Naive thymus-derived CD8-positive, alpha-beta T cell (primary cell): Measurements from ENCODE around the gene CHMP4A. TPM values are rescaled to one million over a fixed set of nuclear protein-coding genes. Genes with fewer than 3 reads are reported as not detected.

Experiments used
- polyA plus RNA-seq, 3 donors: library from polyadenylated mRNA; unstranded; fragments of 300-500 nt; fragmentation: Illumina TruSeq; gene quantifications; one replicate each; pipeline ENCODE4 v1.2.3, GENCODE V29; 2021
- total RNA-seq, 8 experiments: library from RNA in 2 of 8; stranded (reverse) in 2 of 8; gene quantifications; one replicate each; pipeline ENCODE4 v1.2.3 and lab custom pipeline; 2021 to 2026

The CHMP4A gene
- total and polyA plus RNA-seq, 5 experiments from 2014 or later: 99.4 to 144 (median 133) TPM

Other genes with a start within 250 kb of the CHMP4A start
Only the 30 nearest of the 34 such genes appear.
- gene CARMIL3, start 161.5 kb downstream of the CHMP4A start, total RNA-seq: under 1 TPM in 1 of 2 experiments, not detected in 1; 0.16 TPM
- gene CARMIL3, start 161.5 kb downstream of the CHMP4A start, polyA plus RNA-seq: under 1 TPM in 1 of 3 donors, not detected in 2; 0.03 TPM
- not detected for gene CPNE6, start 141.9 kb downstream of the CHMP4A start, total RNA-seq
- gene CPNE6, start 141.9 kb downstream of the CHMP4A start, polyA plus RNA-seq: not detected
- gene PCK2, start 119.2 kb downstream of the CHMP4A start, total RNA-seq: 10 to 100 TPM; 16.5 to 17.4 TPM
- 10 to 100 TPM in 2 of 3 donors, 1 to 10 TPM in 1; 8.6 to 11.6 (median 11.3) TPM for gene PCK2, start 119.2 kb downstream of the CHMP4A start, polyA plus RNA-seq
- gene DCAF11, start 98.7 kb downstream of the CHMP4A start, total RNA-seq: 10 to 100 TPM; 74.1 to 77.1 TPM
- 10 to 100 TPM; 68.0 to 83.8 (median 71.9) TPM for gene DCAF11, start 98.7 kb downstream of the CHMP4A start, polyA plus RNA-seq
- gene NRL, start 98.5 kb downstream of the CHMP4A start, total RNA-seq: 1 to 10 TPM; 2.7 to 3.4 TPM
- 1 to 10 TPM; 3.0 to 3.5 (median 3.1) TPM for gene NRL, start 98.5 kb downstream of the CHMP4A start, polyA plus RNA-seq
- gene FITM1, start 82.8 kb downstream of the CHMP4A start, total RNA-seq: 1 to 10 TPM; 1.9 to 2.2 TPM
- gene FITM1, start 82.8 kb downstream of the CHMP4A start, polyA plus RNA-seq: under 1 TPM; 0.52 to 0.60 (median 0.52) TPM
- 100 to 1,000 TPM; 202 to 203 TPM for gene PSME1, start 77.3 kb downstream of the CHMP4A start, total RNA-seq
- gene PSME1, start 77.3 kb downstream of the CHMP4A start, polyA plus RNA-seq: 100 to 1,000 TPM; 681 to 767 (median 753) TPM
- 10 to 100 TPM; 16.6 to 18.1 TPM for gene EMC9, start 71.9 kb downstream of the CHMP4A start, total RNA-seq
- 1 to 10 TPM; 7.5 to 9.4 (median 8.4) TPM for gene EMC9, start 71.9 kb downstream of the CHMP4A start, polyA plus RNA-seq
- 100 to 1,000 TPM; 129 to 140 TPM for gene PSME2, start 66.9 kb downstream of the CHMP4A start, total RNA-seq
- 100 to 1,000 TPM; 402 to 471 (median 463) TPM for gene PSME2, start 66.9 kb downstream of the CHMP4A start, polyA plus RNA-seq
- gene RNF31, start 66.0 kb downstream of the CHMP4A start, total RNA-seq: 10 to 100 TPM; 85.7 to 91.4 TPM
- gene RNF31, start 66.0 kb downstream of the CHMP4A start, polyA plus RNA-seq: 10 to 100 TPM; 34.1 to 45.3 (median 37.6) TPM
- gene IRF9, start 52.2 kb downstream of the CHMP4A start, total RNA-seq: 100 to 1,000 TPM; 109 to 116 TPM
- 10 to 100 TPM; 46.6 to 68.6 (median 51.3) TPM for gene IRF9, start 52.2 kb downstream of the CHMP4A start, polyA plus RNA-seq
- 10 to 100 TPM; 33.7 to 39.2 TPM for gene REC8, start 41.4 kb downstream of the CHMP4A start, total RNA-seq
- 10 to 100 TPM; 11.1 to 11.6 (median 11.2) TPM for gene REC8, start 41.4 kb downstream of the CHMP4A start, polyA plus RNA-seq
- 10 to 100 TPM; 24.4 to 24.8 TPM for gene IPO4, start 24.7 kb downstream of the CHMP4A start, total RNA-seq
- gene IPO4, start 24.7 kb downstream of the CHMP4A start, polyA plus RNA-seq: 10 to 100 TPM; 20.2 to 27.5 (median 21.1) TPM
- gene TM9SF1, start 18.0 kb downstream of the CHMP4A start, total RNA-seq: 10 to 100 TPM; 19.4 to 22.1 TPM
- 10 to 100 TPM; 23.1 to 29.8 (median 29.1) TPM for gene TM9SF1, start 18.0 kb downstream of the CHMP4A start, polyA plus RNA-seq
- 1 to 10 TPM in 1 of 2 experiments, under 1 TPM in 1; 0.30 to 1.1 TPM for gene TSSK4, start 7.8 kb downstream of the CHMP4A start, total RNA-seq
- under 1 TPM; 0.79 to 0.95 (median 0.87) TPM for gene TSSK4, start 7.8 kb downstream of the CHMP4A start, polyA plus RNA-seq
- 10 to 100 TPM; 13.7 to 15.3 TPM for gene MDP1, start 2.6 kb upstream of the CHMP4A start, total RNA-seq
- gene MDP1, start 2.6 kb upstream of the CHMP4A start, polyA plus RNA-seq: 10 to 100 TPM; 33.8 to 39.1 (median 34.5) TPM
- 100 to 1,000 TPM in 1 of 2 experiments, 10 to 100 TPM in 1; 96.8 to 107 TPM for gene NEDD8, start 18.9 kb upstream of the CHMP4A start, total RNA-seq
- gene NEDD8, start 18.9 kb upstream of the CHMP4A start, polyA plus RNA-seq: 100 to 1,000 TPM; 302 to 320 (median 319) TPM
- 10 to 100 TPM; 76.4 to 78.6 TPM for gene GMPR2, start 19.4 kb upstream of the CHMP4A start, total RNA-seq
- gene GMPR2, start 19.4 kb upstream of the CHMP4A start, polyA plus RNA-seq: 100 to 1,000 TPM in 1 of 3 donors, 10 to 100 TPM in 2; 79.7 to 111 (median 85.4) TPM
- 100 to 1,000 TPM; 125 to 136 TPM for gene TINF2, start 29.1 kb upstream of the CHMP4A start, total RNA-seq
- 100 to 1,000 TPM; 116 to 154 (median 150) TPM for gene TINF2, start 29.1 kb upstream of the CHMP4A start, polyA plus RNA-seq
- 1 to 10 TPM; 6.5 to 6.9 TPM for gene TGM1, start 49.7 kb upstream of the CHMP4A start, total RNA-seq
- gene TGM1, start 49.7 kb upstream of the CHMP4A start, polyA plus RNA-seq: under 1 TPM in 1 of 3 donors, not detected in 2; 0.13 TPM
- gene RABGGTA, start 58.1 kb upstream of the CHMP4A start, total RNA-seq: 10 to 100 TPM; 43.3 to 46.5 TPM
- 10 to 100 TPM; 12.7 to 22.1 (median 20.4) TPM for gene RABGGTA, start 58.1 kb upstream of the CHMP4A start, polyA plus RNA-seq
- gene DHRS1, start 86.3 kb upstream of the CHMP4A start, total RNA-seq: 10 to 100 TPM; 27.5 to 34.2 TPM
- gene DHRS1, start 86.3 kb upstream of the CHMP4A start, polyA plus RNA-seq: 10 to 100 TPM; 19.6 to 22.4 (median 20.8) TPM
- gene NOP9, start 86.4 kb upstream of the CHMP4A start, total RNA-seq: 10 to 100 TPM; 21.8 to 25.8 TPM
- gene NOP9, start 86.4 kb upstream of the CHMP4A start, polyA plus RNA-seq: 1 to 10 TPM; 1.3 to 2.2 (median 1.6) TPM
- 10 to 100 TPM; 12.2 to 15.5 TPM for gene CIDEB, start 94.5 kb upstream of the CHMP4A start, total RNA-seq
- 10 to 100 TPM in 2 of 3 donors, 1 to 10 TPM in 1; 8.6 to 16.1 (median 13.2) TPM for gene CIDEB, start 94.5 kb upstream of the CHMP4A start, polyA plus RNA-seq
- gene LTB4R2, start 96.7 kb upstream of the CHMP4A start, total RNA-seq: 10 to 100 TPM; 12.5 to 13.0 TPM
- 1 to 10 TPM in 2 of 3 donors, under 1 TPM in 1; 0.93 to 3.5 (median 1.5) TPM for gene LTB4R2, start 96.7 kb upstream of the CHMP4A start, polyA plus RNA-seq
- gene LTB4R, start 98.0 kb upstream of the CHMP4A start, total RNA-seq: 10 to 100 TPM in 1 of 2 experiments, 1 to 10 TPM in 1; 9.6 to 10.1 TPM
- gene LTB4R, start 98.0 kb upstream of the CHMP4A start, polyA plus RNA-seq: 1 to 10 TPM; 3.4 to 5.9 (median 4.5) TPM
- 1 to 10 TPM; 3.8 to 4.7 TPM for gene ADCY4, start 121.6 kb upstream of the CHMP4A start, total RNA-seq
- gene ADCY4, start 121.6 kb upstream of the CHMP4A start, polyA plus RNA-seq: under 1 TPM; 0.08 to 0.28 (median 0.24) TPM
- gene RIPK3, start 126.5 kb upstream of the CHMP4A start, total RNA-seq: 10 to 100 TPM; 32.9 to 35.8 TPM
- gene RIPK3, start 126.5 kb upstream of the CHMP4A start, polyA plus RNA-seq: 10 to 100 TPM in 1 of 3 donors, 1 to 10 TPM in 2; 5.3 to 11.1 (median 5.6) TPM
- gene NFATC4, start 154.7 kb upstream of the CHMP4A start, total RNA-seq: not detected
- not detected for gene NFATC4, start 154.7 kb upstream of the CHMP4A start, polyA plus RNA-seq
- gene NYNRIN, start 185.5 kb upstream of the CHMP4A start, total RNA-seq: under 1 TPM; 0.29 to 0.36 TPM
- under 1 TPM in 1 of 3 donors, not detected in 2; 0.13 TPM for gene NYNRIN, start 185.5 kb upstream of the CHMP4A start, polyA plus RNA-seq